Cardiac fibroblast (primary cell): ENCODE results near the gene POLR3A.

ENCODE experiments used
- DNase-seq, 2 donors: peaks; one replicate each; pipeline versions ENCODE4 v3.0.0 to v3.0.0-alpha.2; 2010; ENCODE audit warnings: low read depth in 2 of 2
- H3K4me3 ChIP-seq, 2 donors: replicated peaks in 1 of 2; 1 replicate in 1 of 2; 2 replicates in 1 of 2; pipeline ENCODE4 v1.5.1; 2011; ENCODE audit warnings: low read depth in 2 of 2, low read length in 2 of 2, mild to moderate bottlenecking in 2 of 2, moderate library complexity in 1 of 2
- CTCF ChIP-seq: IDR thresholded peaks from one replicate; pipeline ENCODE4 v1.5.1; 2011; ENCODE audit warnings: low read depth, mild to moderate bottlenecking, low read length, inconsistent platforms

POLR3A gene

GRCh38 chr10:77920495-77920894, 108.8 kb downstream of the POLR3A start:
- TF ChIP-seq CTCF: no peak
- no peak for DNase-seq
- no peak overlapping the region for H3K4me3 ChIP-seq

- TF ChIP-seq CTCF: no peak
- no peak overlapping the region for H3K4me3 ChIP-seq
- peak in 1 of 2 donors; percentile 76 for DNase-seq
These were observed 109.6 kb downstream of the POLR3A start for GRCh38 chr10:77919713-77920108.
